A673 (cell line): Measurements from ENCODE around the gene CPPED1. TPM values are rescaled to one million over a fixed set of nuclear protein-coding genes. Genes with fewer than 3 reads are reported as not detected.

Experiments
- BruUV-seq: library from RNA; stranded (reverse); fragments of 400-500 nt; replicated peaks from 2 replicates; lab custom pipeline; 2021; lab: Mats Ljungman, UMichigan
- CTCF ChIA-PET: fragments of 300-600 bp; sonication (Branson Sonifier 250); formaldehyde crosslinking; loops from one replicate; lab custom pipeline; 2022; ENCODE audit warnings: antibody characterized with exemption; lab: Charles Lee
- POLR2A ChIA-PET: fragments of 300-600 bp; sonication (Branson Sonifier 250); formaldehyde crosslinking; loops from one replicate; lab custom pipeline; 2022; ENCODE audit warnings: antibody characterized with exemption; ENCODE audit not compliant: low non-redundant PET; lab: Charles Lee
- DNase-seq: peaks from one replicate; pipeline ENCODE4 v3.0.0-alpha.2; 2015; ENCODE audit warnings: low spot score
- H3K27ac ChIP-seq: fragments of 200-600 bp; sonication (generic); 2 replicates; pipeline ENCODE4 v1.5.1; 2016; ENCODE audit warnings: mixed run types, low read depth, mild to moderate bottlenecking, mixed read lengths, antibody characterized with exemption, low read length; ENCODE audit not compliant: poor library complexity, severe bottlenecking
- H3K27me3 ChIP-seq: fragments of 200-600 bp; sonication (generic); replicated peaks from 2 replicates; pipeline ENCODE4 v1.6.1; 2017; ENCODE audit warnings: mixed run types, low read depth, mild to moderate bottlenecking, mixed read lengths, antibody characterized with exemption, low read length; ENCODE audit not compliant: insufficient read depth, poor library complexity
- H3K36me3 ChIP-seq: fragments of 200-600 bp; sonication (generic); 2 replicates; pipeline ENCODE4 v1.6.1; 2016; ENCODE audit warnings: mixed run types, mild to moderate bottlenecking, mixed read lengths, antibody characterized with exemption, low read length; ENCODE audit not compliant: insufficient read depth, poor library complexity, severe bottlenecking
- H3K4me1 ChIP-seq: fragments of 200-600 bp; sonication (generic); 2 replicates; pipeline ENCODE4 v1.6.1; 2017; ENCODE audit warnings: mixed run types, mild to moderate bottlenecking, mixed read lengths, antibody characterized with exemption, low read length; ENCODE audit not compliant: insufficient read depth, poor library complexity, severe bottlenecking
- H3K4me3 ChIP-seq: fragments of 200-600 bp; sonication (generic); 2 replicates; pipeline ENCODE4 v1.5.1; 2016; ENCODE audit warnings: low read depth, mixed run types, mild to moderate bottlenecking, mixed read lengths, low read length; ENCODE audit not compliant: poor library complexity, severe bottlenecking
- H3K9me3 ChIP-seq: fragments of 200-600 bp; sonication (generic); 2 replicates; pipeline ENCODE4 v1.6.1; 2016; ENCODE audit warnings: mixed run types, low read depth, mild to moderate bottlenecking, mixed read lengths, antibody characterized with exemption, low read length; ENCODE audit not compliant: poor library complexity, severe bottlenecking
- EZH2 ChIP-seq: fragments of 200-600 bp; sonication (generic); IDR thresholded peaks from 2 replicates; pipeline ENCODE4 v1.6.1; 2017; ENCODE audit warnings: borderline replicate concordance, low read depth, mild to moderate bottlenecking, mixed read lengths, antibody characterized with exemption, low read length; ENCODE audit not compliant: poor library complexity, severe bottlenecking
- intact Hi-C: fragments of 100-400 bp; cut with micrococcal nuclease; formaldehyde crosslinking; loops from one replicate; pipeline ENCODE4 v1.10.0; 2022; ENCODE audit not compliant: unreplicated experiment
- total RNA-seq: library from RNA; stranded (reverse); gene quantifications from 2 replicates; pipeline ENCODE4 v1.2.3, GENCODE V29; 2021
- TF ChIP-seq, protein P1 (sequence below): fragments of 300-800, 200-600 bp; sonication (generic); conservative IDR thresholded peaks from 2 replicates; pipeline ENCODE4 v1.5.1; 2017; ENCODE audit warnings: low read depth, mild to moderate bottlenecking, antibody characterized with exemption, low read length, moderate library complexity, mixed read lengths

The CPPED1 gene
- total RNA-seq, 1 experiment from 2014 or later: 0.90 TPM

DNA sequence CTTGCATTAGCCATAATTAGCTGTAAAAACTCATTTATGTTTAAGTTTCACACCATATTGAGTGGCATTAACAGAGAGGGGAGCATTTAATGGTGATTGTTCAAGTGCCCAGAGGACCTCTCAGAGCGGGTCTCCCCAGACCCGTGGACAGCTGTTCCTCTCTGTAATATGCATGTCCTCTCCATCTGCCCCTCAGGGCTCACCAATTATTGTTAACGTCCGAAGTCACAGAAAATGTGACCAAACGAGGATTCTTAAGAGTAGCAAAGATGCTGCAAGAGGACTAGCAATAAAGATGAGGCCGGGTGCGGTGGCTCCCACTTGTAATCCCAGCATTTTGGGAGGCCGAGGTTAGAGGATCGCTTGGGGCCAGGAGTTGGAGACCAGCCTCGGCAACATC is 130.2 kb downstream of the CPPED1 start:
- no peak overlapping the region for H3K4me3 ChIP-seq
- POLR2A ChIA-PET: no interaction called here
- no TSS peak for BruUV-seq
- no peak for DNase-seq
- H3K4me1 ChIP-seq: no peaks in the 10 kb centered on the region
- no peak overlapping the region for H3K27ac ChIP-seq
- intact Hi-C loops: no loop called here
- H3K36me3 ChIP-seq: no peaks in the 10 kb centered on the region
- TF ChIP-seq EZH2: no peak
- TF ChIP-seq, protein P1, sequence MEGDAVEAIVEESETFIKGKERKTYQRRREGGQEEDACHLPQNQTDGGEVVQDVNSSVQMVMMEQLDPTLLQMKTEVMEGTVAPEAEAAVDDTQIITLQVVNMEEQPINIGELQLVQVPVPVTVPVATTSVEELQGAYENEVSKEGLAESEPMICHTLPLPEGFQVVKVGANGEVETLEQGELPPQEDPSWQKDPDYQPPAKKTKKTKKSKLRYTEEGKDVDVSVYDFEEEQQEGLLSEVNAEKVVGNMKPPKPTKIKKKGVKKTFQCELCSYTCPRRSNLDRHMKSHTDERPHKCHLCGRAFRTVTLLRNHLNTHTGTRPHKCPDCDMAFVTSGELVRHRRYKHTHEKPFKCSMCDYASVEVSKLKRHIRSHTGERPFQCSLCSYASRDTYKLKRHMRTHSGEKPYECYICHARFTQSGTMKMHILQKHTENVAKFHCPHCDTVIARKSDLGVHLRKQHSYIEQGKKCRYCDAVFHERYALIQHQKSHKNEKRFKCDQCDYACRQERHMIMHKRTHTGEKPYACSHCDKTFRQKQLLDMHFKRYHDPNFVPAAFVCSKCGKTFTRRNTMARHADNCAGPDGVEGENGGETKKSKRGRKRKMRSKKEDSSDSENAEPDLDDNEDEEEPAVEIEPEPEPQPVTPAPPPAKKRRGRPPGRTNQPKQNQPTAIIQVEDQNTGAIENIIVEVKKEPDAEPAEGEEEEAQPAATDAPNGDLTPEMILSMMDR: no peak
- CTCF ChIA-PET: no interaction called here
- no peaks in the 10 kb centered on the region for H3K9me3 ChIP-seq
- no peaks in the 10 kb centered on the region for H3K27me3 ChIP-seq

DNA sequence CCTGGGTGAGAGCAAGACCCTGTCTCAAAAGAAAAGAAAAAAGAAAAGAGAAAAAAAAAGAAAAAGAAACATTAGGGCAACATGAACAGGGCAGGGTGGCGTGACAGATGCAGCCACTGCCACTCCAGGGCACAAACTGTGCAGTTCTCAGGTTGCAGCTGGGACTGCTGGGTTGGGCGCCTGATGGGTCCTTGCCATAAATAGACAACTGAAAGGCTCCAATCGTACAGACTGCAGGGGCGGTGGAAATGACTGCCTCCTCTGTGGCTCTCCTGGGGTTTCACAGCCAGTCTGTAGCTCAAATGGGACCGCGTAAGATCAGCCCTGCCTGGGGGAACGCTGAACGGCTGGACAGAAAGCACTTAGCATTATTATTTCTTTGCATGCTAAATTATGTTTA is 130.7 kb downstream of the CPPED1 start:
- ChIA-PET POLR2A (no interaction called here), CTCF (no interaction called here)
- Histone ChIP-seq H3K27me3 (no peaks in the 10 kb centered on the region), H3K27ac (no peak overlapping the region), H3K9me3 (no peaks in the 10 kb centered on the region), H3K36me3 (no peaks in the 10 kb centered on the region), H3K4me1 (no peaks in the 10 kb centered on the region), H3K4me3 (no peak overlapping the region)
- BruUV-seq: no TSS peak
- TF ChIP-seq, protein P1: no peak
- no peak for TF ChIP-seq EZH2
- intact Hi-C loops: no loop called here
- no peak for DNase-seq

DNA sequence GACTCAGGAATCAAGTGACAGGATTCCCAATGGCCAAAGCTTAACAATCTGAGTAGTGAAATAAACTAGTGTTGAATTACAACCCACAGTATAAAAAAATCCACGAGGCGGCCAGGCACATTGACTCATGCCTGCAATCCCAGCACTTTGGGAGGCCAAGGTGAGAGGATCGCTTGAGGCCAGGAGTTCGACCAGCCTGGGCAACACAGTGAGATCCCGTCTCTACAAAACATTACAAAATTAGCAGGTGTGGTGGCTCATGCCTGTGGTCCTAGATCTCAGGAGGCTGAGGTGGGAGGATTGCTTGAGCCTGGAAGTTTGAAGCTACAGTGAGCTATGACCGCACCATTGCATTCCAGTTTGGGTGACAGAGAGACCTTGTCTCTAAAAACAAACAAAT is 133.8 kb downstream of the CPPED1 start:
- no peaks in the 10 kb centered on the region for H3K4me1 ChIP-seq
- H3K36me3 ChIP-seq: no peaks in the 10 kb centered on the region
- TF ChIP-seq EZH2: no peak
- TF ChIP-seq, protein P1: no peak
- no peaks in the 10 kb centered on the region for H3K27me3 ChIP-seq
- H3K27ac ChIP-seq: no peak overlapping the region
- peaks cover 9% of the 10 kb centered on the region for H3K9me3 ChIP-seq
- CTCF ChIA-PET: no interaction called here
- no TSS peak for BruUV-seq
- no peak overlapping the region for H3K4me3 ChIP-seq
- POLR2A ChIA-PET: no interaction called here
- intact Hi-C loops: no loop called here
- no peak for DNase-seq
